ENCODE data around the gene C7orf33.

C7orf33 gene

GRCh38 chr7:148633761-148634160, 43.2 kb downstream of the C7orf33 start:
- no peak for DNase-seq

- no peak for DNase-seq
Observed at GRCh38 chr7:148637094-148637493, 46.5 kb downstream of the C7orf33 start.

- no peak for DNase-seq
Observed at GRCh38 chr7:148645898-148646297, 55.3 kb downstream of the C7orf33 start.

GRCh38 chr7:148650232-148650858, 59.8 kb downstream of the C7orf33 start:
- DNase-seq, result peak; percentile 70

GRCh38 chr7:148652773-148653172, 62.2 kb downstream of the C7orf33 start:
- no peak for DNase-seq

- no peak for DNase-seq
Observed at GRCh38 chr7:148657929-148658328, 67.4 kb downstream of the C7orf33 start.

- no peak for DNase-seq
Observed at GRCh38 chr7:148661471-148661870, 70.9 kb downstream of the C7orf33 start.

GRCh38 chr7:148662646-148663045, 72.1 kb downstream of the C7orf33 start:
- peak; percentile 33 for DNase-seq

- DNase-seq, result no peak
Observed at GRCh38 chr7:148664324-148664723, 73.8 kb downstream of the C7orf33 start.

GRCh38 chr7:148665221-148665620, 74.7 kb downstream of the C7orf33 start:
- DNase-seq, result no peak
